ENCODE results near the gene FAM111A. TPM values are rescaled to one million over a fixed set of nuclear protein-coding genes. Genes with fewer than 3 reads are reported as not detected.

Gene FAM111A
- total and polyA plus RNA-seq, 4 donors = 14.9 to 73.3 (median 39.4) TPM

DNA sequence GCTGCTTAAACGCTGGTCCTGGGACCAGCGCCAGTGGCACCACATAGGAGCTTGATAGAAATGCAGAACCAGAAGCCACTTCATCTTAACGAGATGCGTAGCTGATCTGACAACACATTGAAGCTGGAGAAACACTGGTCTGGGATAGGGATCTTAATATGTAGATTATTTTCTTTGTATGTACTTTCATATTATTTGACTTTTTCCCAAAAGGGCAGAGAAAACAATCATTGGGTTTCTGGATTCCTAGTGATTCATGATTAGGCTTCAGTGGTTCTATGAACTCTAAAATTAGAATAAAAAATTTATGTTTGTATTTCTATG is 57.7 kb downstream of the FAM111A start:
- no peak overlapping the region for H3K4me3 ChIP-seq
- 30 to 41% methylated on average over 4 of the region's 4 CpGs for WGBS, 2 donors
- no peaks in the 10 kb centered on the region for H3K27me3 ChIP-seq (ENCODE audit: control insufficient read depth in 3 of 3, insufficient read depth in 3 of 3, low read length in 2 of 3)
- TF ChIP-seq, protein P1, sequence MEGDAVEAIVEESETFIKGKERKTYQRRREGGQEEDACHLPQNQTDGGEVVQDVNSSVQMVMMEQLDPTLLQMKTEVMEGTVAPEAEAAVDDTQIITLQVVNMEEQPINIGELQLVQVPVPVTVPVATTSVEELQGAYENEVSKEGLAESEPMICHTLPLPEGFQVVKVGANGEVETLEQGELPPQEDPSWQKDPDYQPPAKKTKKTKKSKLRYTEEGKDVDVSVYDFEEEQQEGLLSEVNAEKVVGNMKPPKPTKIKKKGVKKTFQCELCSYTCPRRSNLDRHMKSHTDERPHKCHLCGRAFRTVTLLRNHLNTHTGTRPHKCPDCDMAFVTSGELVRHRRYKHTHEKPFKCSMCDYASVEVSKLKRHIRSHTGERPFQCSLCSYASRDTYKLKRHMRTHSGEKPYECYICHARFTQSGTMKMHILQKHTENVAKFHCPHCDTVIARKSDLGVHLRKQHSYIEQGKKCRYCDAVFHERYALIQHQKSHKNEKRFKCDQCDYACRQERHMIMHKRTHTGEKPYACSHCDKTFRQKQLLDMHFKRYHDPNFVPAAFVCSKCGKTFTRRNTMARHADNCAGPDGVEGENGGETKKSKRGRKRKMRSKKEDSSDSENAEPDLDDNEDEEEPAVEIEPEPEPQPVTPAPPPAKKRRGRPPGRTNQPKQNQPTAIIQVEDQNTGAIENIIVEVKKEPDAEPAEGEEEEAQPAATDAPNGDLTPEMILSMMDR (IDR thresholded peaks at IDR 0.05; ENCODE audit: control extremely low read depth, extremely low read depth) = no peak
- no peak overlapping the region for H3K9ac ChIP-seq (ENCODE audit: insufficient read depth in 1 of 2, low read length in 2 of 2)
- peaks cover 0 to 80% (median 34%) of the 10 kb centered on the region in 4 donors for H3K36me3 ChIP-seq (ENCODE audit: control insufficient read depth in 4 of 4, insufficient read depth in 4 of 4, low read length in 4 of 4)
- ATAC-seq (ENCODE audit: insufficient read depth, low FRiP score) (no peak), DNase-seq (no peak)
- no peaks in the 10 kb centered on the region for H3K9me3 ChIP-seq (ENCODE audit: control insufficient read depth in 4 of 4, insufficient read depth in 3 of 4, low read length in 3 of 4)
- peaks cover 0 to 49% (median 23%) of the 10 kb centered on the region in 5 donors for H3K4me1 ChIP-seq (ENCODE audit: control insufficient read depth in 5 of 5, insufficient read depth in 5 of 5, low read length in 5 of 5)
- no peak overlapping the region for H3K27ac ChIP-seq (ENCODE audit: low read depth in 1 of 2, low read length in 1 of 2)

DNA sequence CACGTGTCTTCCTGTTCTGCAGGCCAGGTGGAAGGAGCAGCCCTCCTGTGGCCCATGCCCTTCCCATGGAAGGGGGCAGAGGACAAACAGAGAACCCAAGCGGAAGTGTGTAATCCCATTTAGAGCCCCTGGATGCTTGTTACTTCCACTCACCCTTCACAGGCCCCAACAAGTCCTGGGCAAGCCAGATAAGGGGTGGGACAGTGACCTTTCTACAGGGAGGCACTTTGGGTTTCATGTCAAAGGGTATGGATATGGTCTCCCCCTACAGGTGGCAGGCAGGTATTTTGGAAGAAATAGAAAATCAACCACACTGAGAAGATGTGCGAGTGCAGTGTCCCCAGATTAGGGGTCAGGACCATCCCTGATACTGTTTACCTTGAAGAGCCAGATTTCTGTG is 58.7 kb downstream of the FAM111A start:
- WGBS, 2 donors = 87 to 90% methylated on average over 3 of the region's 3 CpGs
- peak overlapping the region in 1 of 2 donors; percentile 10 for H3K27ac ChIP-seq (ENCODE audit: low read depth in 1 of 2, low read length in 1 of 2)
- no peaks in the 10 kb centered on the region for H3K27me3 ChIP-seq (ENCODE audit: control insufficient read depth in 3 of 3, insufficient read depth in 3 of 3, low read length in 2 of 3)
- peaks cover 0 to 78% (median 35%) of the 10 kb centered on the region in 4 donors for H3K36me3 ChIP-seq (ENCODE audit: control insufficient read depth in 4 of 4, insufficient read depth in 4 of 4, low read length in 4 of 4)
- H3K9ac ChIP-seq (ENCODE audit: insufficient read depth in 1 of 2, low read length in 2 of 2) = no peak overlapping the region
- no peak overlapping the region for H3K4me3 ChIP-seq
- no peaks in the 10 kb centered on the region for H3K9me3 ChIP-seq (ENCODE audit: control insufficient read depth in 4 of 4, insufficient read depth in 3 of 4, low read length in 3 of 4)
- DNase-seq (no peak), ATAC-seq (ENCODE audit: insufficient read depth, low FRiP score) (no peak)
- peaks cover 0 to 49% (median 23%) of the 10 kb centered on the region in 5 donors for H3K4me1 ChIP-seq (ENCODE audit: control insufficient read depth in 5 of 5, insufficient read depth in 5 of 5, low read length in 5 of 5)
- TF ChIP-seq, protein P1 (IDR thresholded peaks at IDR 0.05; ENCODE audit: control extremely low read depth, extremely low read depth) = no peak

Other genes with a start within 250 kb of the FAM111A start
- gene GLYATL1, start 203.4 kb upstream of the FAM111A start, total RNA-seq = 1 to 10 TPM in 1 of 2 donors, under 1 TPM in 1; 0.31 to 1.8 TPM
- under 1 TPM in 1 of 2 donors, not detected in 1; 0.05 TPM for gene GLYATL1, start 203.4 kb upstream of the FAM111A start, polyA plus RNA-seq
- not detected for gene GLYATL1B, start 56.5 kb upstream of the FAM111A start, total RNA-seq
- gene GLYATL1B, start 56.5 kb upstream of the FAM111A start, polyA plus RNA-seq = not detected
- 1 to 10 TPM; 3.0 to 6.9 TPM for gene FAM111B, start 35.6 kb upstream of the FAM111A start, total RNA-seq
- gene FAM111B, start 35.6 kb upstream of the FAM111A start, polyA plus RNA-seq = 1 to 10 TPM in 1 of 2 donors, under 1 TPM in 1; 0.94 to 1.5 TPM
- 10 to 100 TPM; 44.6 to 51.6 TPM for gene DTX4, start 29.3 kb downstream of the FAM111A start, total RNA-seq
- gene DTX4, start 29.3 kb downstream of the FAM111A start, polyA plus RNA-seq = 10 to 100 TPM; 14.7 to 25.0 TPM
- 10 to 100 TPM; 28.1 to 45.6 TPM for gene MPEG1, start 70.1 kb downstream of the FAM111A start, total RNA-seq
- 10 to 100 TPM in 1 of 2 donors, 1 to 10 TPM in 1; 7.0 to 63.5 TPM for gene MPEG1, start 70.1 kb downstream of the FAM111A start, polyA plus RNA-seq
- under 1 TPM in 1 of 2 donors, not detected in 1; 0.03 TPM for gene OR5AN1, start 216.0 kb downstream of the FAM111A start, total RNA-seq
- gene OR5AN1, start 216.0 kb downstream of the FAM111A start, polyA plus RNA-seq = not detected

All from lung (tissue), 12 donors.